ACHN (cell line): ENCODE results near the gene SSBP4.

Source experiments
- DNase-seq: peaks from one replicate; pipeline ENCODE4 v3.0.0-alpha.2; 2015
- in situ Hi-C: cut with HindIII; loops from 2 replicates; pipeline ENCODE4 v1.10.0; 2017; ENCODE audit warnings: low sequenced_read_pairs, low pct_ligation_motif_present, low pct_unique_long_range_greater_than_20kb

The SSBP4 gene

GRCh38 chr19:18438331-18439024 is 19.3 kb downstream of the SSBP4 start:
- DNase-seq = no peak
- in situ Hi-C loops = no loop called here

- in situ Hi-C loops = no loop called here
- DNase-seq = no peak
Measured at GRCh38 chr19:18439025-18439909, 20.1 kb downstream of the SSBP4 start.

- in situ Hi-C loops = no loop called here
- DNase-seq = no peak
Measured at GRCh38 chr19:18439910-18440237, 20.7 kb downstream of the SSBP4 start.

- no peak for DNase-seq
- in situ Hi-C loops = no loop called here
Measured at GRCh38 chr19:18440415-18440877, 21.2 kb downstream of the SSBP4 start.

GRCh38 chr19:18440936-18441803 is 22.0 kb downstream of the SSBP4 start:
- in situ Hi-C loops = no loop called here
- DNase-seq = no peak

GRCh38 chr19:18441804-18442788 is 22.9 kb downstream of the SSBP4 start:
- DNase-seq = no peak
- in situ Hi-C loops = no loop called here

- no peak for DNase-seq
- in situ Hi-C loops = no loop called here
Measured at GRCh38 chr19:18442941-18443340, 23.7 kb downstream of the SSBP4 start.

- DNase-seq = no peak
- in situ Hi-C loops = no loop called here
Measured at GRCh38 chr19:18443406-18443805, 24.2 kb downstream of the SSBP4 start.

GRCh38 chr19:18443831-18444230 is 24.6 kb downstream of the SSBP4 start:
- in situ Hi-C loops = no loop called here
- no peak for DNase-seq

GRCh38 chr19:18444513-18444912 is 25.3 kb downstream of the SSBP4 start:
- no peak for DNase-seq
- in situ Hi-C loops = no loop called here

- no peak for DNase-seq
- in situ Hi-C loops = no loop called here
Measured at GRCh38 chr19:18445262-18445948, 26.2 kb downstream of the SSBP4 start.

GRCh38 chr19:18446145-18446810 is 27.1 kb downstream of the SSBP4 start:
- DNase-seq = no peak
- in situ Hi-C loops = no loop called here

- in situ Hi-C loops = no loop called here
- no peak for DNase-seq
Measured at GRCh38 chr19:18446811-18447359, 27.7 kb downstream of the SSBP4 start.

- in situ Hi-C loops = no loop called here
- DNase-seq = no peak
Measured at GRCh38 chr19:18449552-18449951, 30.4 kb downstream of the SSBP4 start.

GRCh38 chr19:18450021-18450930 is 31.1 kb downstream of the SSBP4 start:
- no peak for DNase-seq
- in situ Hi-C loops = no loop called here
